ENCODE results near the gene PINLYP. TPM values are rescaled to one million over a fixed set of nuclear protein-coding genes. Genes with fewer than 3 reads are reported as not detected.

Gene PINLYP
- total and polyA plus RNA-seq, 2 of the 13 experiments (the other 11 are each of a cell fraction or from before 2014, with no cell fraction given), result 0.21 to 0.24 TPM

GRCh38 chr19:43544077-43544476 is 31.5 kb upstream of the PINLYP start (continued):
- TF ChIP-seq, protein P1, sequence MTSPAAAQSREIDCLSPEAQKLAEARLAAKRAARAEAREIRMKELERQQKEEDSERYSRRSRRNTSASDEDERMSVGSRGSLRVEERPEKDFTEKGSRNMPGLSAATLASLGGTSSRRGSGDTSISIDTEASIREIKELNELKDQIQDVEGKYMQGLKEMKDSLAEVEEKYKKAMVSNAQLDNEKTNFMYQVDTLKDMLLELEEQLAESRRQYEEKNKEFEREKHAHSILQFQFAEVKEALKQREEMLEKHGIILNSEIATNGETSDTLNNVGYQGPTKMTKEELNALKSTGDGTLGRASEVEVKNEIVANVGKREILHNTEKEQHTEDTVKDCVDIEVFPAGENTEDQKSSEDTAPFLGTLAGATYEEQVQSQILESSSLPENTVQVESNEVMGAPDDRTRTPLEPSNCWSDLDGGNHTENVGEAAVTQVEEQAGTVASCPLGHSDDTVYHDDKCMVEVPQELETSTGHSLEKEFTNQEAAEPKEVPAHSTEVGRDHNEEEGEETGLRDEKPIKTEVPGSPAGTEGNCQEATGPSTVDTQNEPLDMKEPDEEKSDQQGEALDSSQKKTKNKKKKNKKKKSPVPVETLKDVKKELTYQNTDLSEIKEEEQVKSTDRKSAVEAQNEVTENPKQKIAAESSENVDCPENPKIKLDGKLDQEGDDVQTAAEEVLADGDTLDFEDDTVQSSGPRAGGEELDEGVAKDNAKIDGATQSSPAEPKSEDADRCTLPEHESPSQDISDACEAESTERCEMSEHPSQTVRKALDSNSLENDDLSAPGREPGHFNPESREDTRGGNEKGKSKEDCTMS (CRISPR knock-in tag; conservative IDR thresholded peaks at IDR 0.05), result no peak
- TF ChIP-seq ZNF547 (CRISPR knock-in tag; IDR thresholded peaks at IDR 0.05) (no peak), KDM5A (IDR thresholded peaks at IDR 0.05; ENCODE audit: borderline replicate concordance, low read length) (no peak), ZNF136 (CRISPR knock-in tag; IDR thresholded peaks at IDR 0.05; ENCODE audit: low read depth) (no peak), NONO (IDR thresholded peaks at IDR 0.05) (no peak), NONO (CRISPR knock-in tag; conservative IDR thresholded peaks at IDR 0.05) (no peak), ZNF501 (CRISPR knock-in tag; IDR thresholded peaks at IDR 0.05) (no peak), ZBTB42 (CRISPR knock-in tag; IDR thresholded peaks at IDR 0.05) (no peak), CBFB (CRISPR knock-in tag; IDR thresholded peaks at IDR 0.05) (no peak)

- no peaks in the 10 kb centered on the region for H3K27me3 ChIP-seq (ENCODE audit: control insufficient read depth in 1 of 2, insufficient read depth in 2 of 2, low read length in 2 of 2)
- WGBS (ENCODE audit: low lambda C conversion rate), result 95% methylated on average over 5 of the region's 5 CpGs
- POLR2A ChIA-PET, result no interaction called here
- H2AFZ ChIP-seq (ENCODE audit: low read length), result no peak overlapping the region
- H3K9ac ChIP-seq (ENCODE audit: insufficient read depth, low read depth, low read length), result no peak overlapping the region
- in situ Hi-C loops (cut with HindIII; ENCODE audit: extremely low pct_ligation_motif_present, low pct_unique_long_range_greater_than_20kb) (no loop called here), intact Hi-C loops (cut with micrococcal nuclease; ENCODE audit: unreplicated experiment) (no loop called here)
- H3K4me3 ChIP-seq (replicated peaks in 1 of 3; ENCODE audit: insufficient read depth in 1 of 3, low read depth in 2 of 3, low read length in 3 of 3), result no peak overlapping the region
- no peaks in the 10 kb centered on the region for H3K79me2 ChIP-seq (ENCODE audit: insufficient read depth, low read length)
- no peak overlapping the region for H3K27ac ChIP-seq (ENCODE audit: extremely low read length, insufficient read depth, low read length)
- H3K36me3 ChIP-seq (replicated peaks in 1 of 2; ENCODE audit: control insufficient read depth in 1 of 2, insufficient read depth in 2 of 2, low read length in 2 of 2), result peaks cover 11 to 28% of the 10 kb centered on the region in 2 experiments; a peak in 4 of 5 replicates
- H3K4me1 ChIP-seq (ENCODE audit: insufficient read depth, low read length), result peaks cover 6% of the 10 kb centered on the region; the same call in 1 of the 2 replicates
- no peaks in the 10 kb centered on the region for H3K9me3 ChIP-seq (ENCODE audit: low read length)
- no peaks in the 10 kb centered on the region for H4K20me1 ChIP-seq (ENCODE audit: insufficient read depth, low read length)
- no TSS peak for BruUV-seq (replicated peaks)
- no peak for ATAC-seq
- no peak for FAIRE-seq
- DNase-seq (ENCODE audit: low spot score), result no peak
- CTCF ChIA-PET (ENCODE audit: low intra/inter-chr PET ratio, low total read pairs), result no interaction called here
- H3K4me2 ChIP-seq (ENCODE audit: low read depth, low read length), result no peak overlapping the region
- TF ChIP-seq AKNA (CRISPR knock-in tag; IDR thresholded peaks at IDR 0.05; ENCODE audit: borderline replicate concordance) (no peak), SOX6 (IDR thresholded peaks at IDR 0.05) (no peak), SOX6 (CRISPR knock-in tag; IDR thresholded peaks at IDR 0.05) (no peak), ZNF280D (CRISPR knock-in tag; IDR thresholded peaks at IDR 0.05) (no peak), ZMYM4 (CRISPR knock-in tag; IDR thresholded peaks at IDR 0.05) (no peak)
Observed at GRCh38 chr19:43545276-43545675, 30.3 kb upstream of the PINLYP start.

All from HepG2 (cell line).